Suprapubic skin (tissue), 4 donors: ENCODE data around the gene CNPPD1.

Experiments
- CTCF ChIP-seq, 2 donors: fragments of 200-600 bp in 1 of 2; fragments of 450-650 bp in 1 of 2; sonication (generic) in 1 of 2; IDR thresholded peaks; one replicate each; pipeline ENCODE4 v1.5.1; 2016 to 2019; ENCODE audit warnings: antibody characterized with exemption in 2 of 2, mild to moderate bottlenecking in 1 of 2, moderate library complexity in 1 of 2
- EP300 ChIP-seq: sonication (generic); formaldehyde crosslinking; IDR thresholded peaks from one replicate; pipeline ENCODE4 v1.6.1; 2017; ENCODE audit warnings: antibody characterized with exemption
- POLR2A ChIP-seq, 2 donors: fragments of 450-650 bp; IDR thresholded peaks; one replicate each; pipeline ENCODE4 v1.6.1; 2017; ENCODE audit warnings: antibody characterized with exemption in 2 of 2, mild to moderate bottlenecking in 2 of 2, moderate library complexity in 2 of 2
- POLR2AphosphoS5 ChIP-seq, 3 donors: sonication (generic); formaldehyde crosslinking; IDR thresholded peaks; one replicate each; pipeline ENCODE4 v1.6.1; 2017; ENCODE audit warnings: antibody characterized with exemption in 3 of 3

GRCh38 chr2:219215871-219216534 is 39.3 kb upstream of the CNPPD1 start:
- TF ChIP-seq CTCF (IDR thresholded peaks at IDR 0.05) = no peak
- no peak for TF ChIP-seq POLR2A (IDR thresholded peaks at IDR 0.05)
- no peak for TF ChIP-seq EP300
- no peak for TF ChIP-seq POLR2AphosphoS5 (IDR thresholded peaks at IDR 0.05)
